Tibial nerve (tissue), 4 donors: ENCODE results near the gene PHACTR4.
"Not testable (repeated sequence)": the region's sequence is repeated elsewhere in the genome, so short reads cannot be mapped to it uniquely, and the experiment has no call there.

ENCODE experiments used
- CTCF ChIP-seq, 5 experiments: fragments of 200-600 bp in 3 of 5; fragments of 450-650 bp in 2 of 5; sonication (generic) in 3 of 5; IDR thresholded peaks; one replicate each; pipeline ENCODE4 v1.5.1; 2016 to 2019; ENCODE audit warnings: antibody characterized with exemption in 5 of 5, mild to moderate bottlenecking in 3 of 5, moderate library complexity in 2 of 5
- EP300 ChIP-seq, 2 donors: sonication (generic); formaldehyde crosslinking; IDR thresholded peaks; one replicate each; pipeline ENCODE4 v1.6.1; 2017; ENCODE audit warnings: antibody characterized with exemption in 2 of 2, mild to moderate bottlenecking in 1 of 2

GRCh38 chr1:28376195-28376594 lies 6.7 kb downstream of the PHACTR4 start:
- TF ChIP-seq CTCF, EP300 (IDR thresholded peaks at IDR 0.05): not testable (repeated sequence)
